WERI-Rb-1 (cell line): ENCODE results near the gene DEGS1.

Experiments used
- DNase-seq: peaks from one replicate; pipeline ENCODE4 v3.0.0-alpha.2; 2020
- H3K27ac ChIP-seq: fragments of 250-450 bp; sonication (Bioruptor Pico); 2 replicates; pipeline ENCODE4 v1.5.1; 2020; ENCODE audit warnings: mild to moderate bottlenecking, moderate library complexity
- H3K27me3 ChIP-seq: fragments of 250-450 bp; sonication (Bioruptor Pico); 2 replicates; pipeline ENCODE4 v1.5.1; 2021; ENCODE audit warnings: mild to moderate bottlenecking, low read depth, moderate library complexity; ENCODE audit not compliant: insufficient read depth, severe bottlenecking
- H3K36me3 ChIP-seq: fragments of 250-450 bp; sonication (Bioruptor Pico); 2 replicates; pipeline ENCODE4 v1.5.1; 2020; ENCODE audit warnings: mild to moderate bottlenecking, moderate library complexity
- H3K4me3 ChIP-seq: 2 replicates; pipeline ENCODE4 v1.5.1; 2011; ENCODE audit warnings: low read depth, mild to moderate bottlenecking, control low read depth, low read length
- H3K9me3 ChIP-seq: fragments of 250-450 bp; sonication (Bioruptor Pico); 2 replicates; pipeline ENCODE4 v1.5.1; 2021; ENCODE audit warnings: mild to moderate bottlenecking, moderate library complexity; ENCODE audit not compliant: severe bottlenecking
- CTCF ChIP-seq: IDR thresholded peaks from 2 replicates; pipeline ENCODE4 v1.5.1; 2011; ENCODE audit warnings: low read depth, mild to moderate bottlenecking, control low read depth, inconsistent platforms, low read length

The DEGS1 gene

GRCh38 chr1:224172229-224172628 lies 10.8 kb upstream of the DEGS1 start:
- Histone ChIP-seq H3K27ac (no peak overlapping the region), H3K9me3 (no peaks in the 10 kb centered on the region), H3K4me3 (no peak overlapping the region), H3K27me3 (no peaks in the 10 kb centered on the region), H3K36me3 (no peaks in the 10 kb centered on the region)
- no peak for TF ChIP-seq CTCF
- DNase-seq, result no peak

GRCh38 chr1:224173523-224173922 lies 9.5 kb upstream of the DEGS1 start:
- H3K4me3 ChIP-seq, result no peak overlapping the region
- no peak overlapping the region for H3K27ac ChIP-seq
- no peak for DNase-seq
- no peaks in the 10 kb centered on the region for H3K27me3 ChIP-seq
- TF ChIP-seq CTCF, result no peak
- no peaks in the 10 kb centered on the region for H3K36me3 ChIP-seq
- no peaks in the 10 kb centered on the region for H3K9me3 ChIP-seq

- Histone ChIP-seq H3K4me3 (no peak overlapping the region), H3K9me3 (no peaks in the 10 kb centered on the region), H3K27me3 (no peaks in the 10 kb centered on the region), H3K36me3 (no peaks in the 10 kb centered on the region), H3K27ac (no peak overlapping the region)
- no peak for TF ChIP-seq CTCF
- no peak for DNase-seq
These were observed 7.4 kb upstream of the DEGS1 start for GRCh38 chr1:224175617-224176016.

- no peak overlapping the region for H3K27ac ChIP-seq
- no peak for DNase-seq
- no peaks in the 10 kb centered on the region for H3K36me3 ChIP-seq
- H3K9me3 ChIP-seq, result no peaks in the 10 kb centered on the region
- TF ChIP-seq CTCF, result no peak
- no peaks in the 10 kb centered on the region for H3K27me3 ChIP-seq
- H3K4me3 ChIP-seq, result no peak overlapping the region
These were observed 5.6 kb upstream of the DEGS1 start for GRCh38 chr1:224177356-224177999.

GRCh38 chr1:224178894-224179293 lies 4.1 kb upstream of the DEGS1 start:
- Histone ChIP-seq H3K27me3 (no peaks in the 10 kb centered on the region), H3K27ac (no peak overlapping the region), H3K4me3 (no peak overlapping the region), H3K9me3 (no peaks in the 10 kb centered on the region), H3K36me3 (no peaks in the 10 kb centered on the region)
- TF ChIP-seq CTCF, result no peak
- no peak for DNase-seq

GRCh38 chr1:224180783-224181452 lies 2.1 kb upstream of the DEGS1 start:
- no peak for TF ChIP-seq CTCF
- Histone ChIP-seq H3K36me3 (no peaks in the 10 kb centered on the region), H3K27me3 (no peaks in the 10 kb centered on the region), H3K9me3 (no peaks in the 10 kb centered on the region), H3K4me3 (no peak overlapping the region), H3K27ac (no peak overlapping the region; the same call in 1 of the 2 replicates)
- DNase-seq, result no peak
